Stimulated activated CD4-positive, alpha-beta T cell treated with anti-CD3 and anti-CD28 coated beads, Interleukin-2, amount 100 ng/mL, for 48 hours (primary cell): ENCODE measurements around the gene PANK2.
"Not testable (repeated sequence)": the region's sequence is repeated elsewhere in the genome, so short reads cannot be mapped to it uniquely, and the experiment has no call there.

Experiments
- DNase-seq, 2 donors: peaks; one replicate each; pipeline ENCODE4 v3.0.0-alpha.2; 2020

PANK2 gene

GRCh38 chr20:3930265-3931206, 41.3 kb downstream of the PANK2 start:
- no peak for DNase-seq

DNA sequence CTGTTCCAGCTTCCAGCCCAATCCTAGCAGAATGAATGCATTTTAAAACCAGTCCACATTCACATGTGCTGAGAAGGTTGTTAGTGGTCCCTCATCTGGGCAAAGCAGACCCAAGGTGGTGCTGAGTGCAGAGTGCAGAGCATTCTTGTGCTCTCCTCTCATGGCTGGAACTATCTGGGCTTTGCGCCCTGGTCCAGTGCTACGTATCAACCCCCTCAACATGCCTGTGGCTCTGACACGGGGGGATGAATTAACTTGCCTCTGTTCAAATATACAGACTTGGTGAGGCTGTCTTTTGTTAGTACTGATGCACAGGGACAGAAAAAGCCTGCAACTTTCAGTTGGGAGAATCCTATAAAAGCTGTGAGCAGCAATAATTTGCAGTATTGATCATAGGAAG, 42.5 kb downstream of the PANK2 start:
- no peak for DNase-seq

GRCh38 chr20:3932277-3932676, 43.1 kb downstream of the PANK2 start:
- DNase-seq = no peak

DNA sequence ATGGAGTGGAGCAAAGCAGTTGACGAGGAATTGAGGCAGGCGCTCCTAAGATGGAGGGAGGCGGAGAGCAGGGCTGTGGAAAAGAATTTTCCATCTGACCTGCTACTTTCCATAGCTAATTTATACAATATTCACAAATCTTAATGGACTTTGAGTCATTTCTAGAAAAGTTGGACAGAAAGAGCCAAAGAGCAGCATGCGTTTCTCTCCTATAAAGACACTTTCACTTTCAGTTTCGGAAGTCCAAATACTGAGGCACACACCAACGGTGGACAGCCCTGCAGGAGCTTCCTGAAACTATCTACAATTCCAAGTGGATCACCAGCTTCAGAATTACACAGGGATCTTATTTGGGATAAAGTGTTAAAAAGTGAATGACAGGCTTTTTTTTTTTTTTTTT, 43.5 kb downstream of the PANK2 start:
- DNase-seq = no peak

GRCh38 chr20:3933218-3933617, 44.0 kb downstream of the PANK2 start:
- DNase-seq = no peak

DNA sequence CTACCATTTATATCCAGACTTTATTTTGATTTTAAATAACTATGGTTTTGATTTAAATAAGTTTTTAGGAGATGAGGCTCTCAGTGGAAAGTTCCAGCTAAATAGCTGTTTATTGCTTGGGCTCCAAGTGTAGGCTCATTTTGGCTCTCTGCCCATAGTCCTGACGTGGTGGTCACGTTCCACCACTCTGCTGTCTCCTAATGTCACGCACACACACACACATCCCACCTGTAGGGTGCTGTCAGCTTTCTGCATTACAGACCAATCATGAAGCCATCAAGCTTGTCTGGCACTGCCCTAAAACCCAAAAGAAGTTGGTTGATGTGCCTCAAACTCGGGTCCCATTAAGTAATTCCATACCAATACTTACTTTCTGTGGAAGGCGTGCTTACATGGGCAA, 45.4 kb downstream of the PANK2 start:
- no peak for DNase-seq

- DNase-seq = no peak
Observed at GRCh38 chr20:3935295-3935955, 46.2 kb downstream of the PANK2 start.

GRCh38 chr20:3935956-3936340, 46.8 kb downstream of the PANK2 start:
- no peak for DNase-seq

- no peak for DNase-seq
Observed at GRCh38 chr20:3937618-3938017, 48.4 kb downstream of the PANK2 start.

GRCh38 chr20:3940905-3941304, 51.7 kb downstream of the PANK2 start:
- no peak for DNase-seq

DNA sequence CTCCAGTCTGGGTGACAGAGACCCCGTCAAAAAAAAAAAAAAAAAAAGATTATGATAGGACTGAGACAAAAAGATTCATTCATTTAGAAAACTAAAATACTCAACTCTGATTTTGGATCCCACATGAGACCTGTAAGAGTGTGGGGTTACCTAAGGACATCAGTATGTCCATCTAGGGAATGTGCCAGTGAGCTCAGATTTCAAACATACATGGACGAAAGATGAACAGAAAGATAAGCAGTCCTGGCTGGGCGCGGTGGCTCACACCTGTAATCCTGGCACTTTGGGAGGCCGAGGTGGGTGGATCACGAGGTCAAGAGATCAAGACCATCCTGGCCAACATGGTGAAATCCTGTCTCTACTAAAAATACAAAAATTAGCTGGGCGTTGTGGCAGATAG, 57.5 kb downstream of the PANK2 start:
- not testable (repeated sequence) for DNase-seq

DNA sequence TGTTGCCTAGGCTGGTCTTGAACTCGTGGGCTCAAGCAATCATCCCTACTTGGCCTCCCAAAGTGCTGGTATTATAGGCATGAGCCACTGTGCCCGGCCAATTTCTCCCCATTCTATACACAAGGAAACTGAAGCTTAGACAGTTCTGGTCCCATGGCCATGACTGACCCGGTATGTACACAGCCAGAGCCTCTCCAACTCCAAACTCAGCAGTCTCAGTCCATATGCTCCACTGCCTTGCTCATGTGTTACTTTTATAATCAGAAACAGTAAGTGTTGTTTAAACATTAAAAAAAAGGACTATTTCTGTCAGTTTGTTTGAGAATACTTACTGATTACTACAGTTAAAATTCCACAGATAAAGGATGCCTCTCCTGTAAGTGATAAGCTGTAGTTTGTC, 75.5 kb downstream of the PANK2 start:
- no peak for DNase-seq

GRCh38 chr20:3966571-3966970, 77.4 kb downstream of the PANK2 start:
- no peak for DNase-seq

- DNase-seq = no peak
Observed at GRCh38 chr20:3970016-3970415, 80.8 kb downstream of the PANK2 start.

GRCh38 chr20:3971145-3971544, 82.0 kb downstream of the PANK2 start:
- no peak for DNase-seq

GRCh38 chr20:3972161-3972560, 83.0 kb downstream of the PANK2 start:
- no peak for DNase-seq

- DNase-seq = not testable (repeated sequence)
Observed at GRCh38 chr20:3972631-3973030, 83.4 kb downstream of the PANK2 start.

GRCh38 chr20:3973705-3974104, 84.5 kb downstream of the PANK2 start:
- DNase-seq = no peak

DNA sequence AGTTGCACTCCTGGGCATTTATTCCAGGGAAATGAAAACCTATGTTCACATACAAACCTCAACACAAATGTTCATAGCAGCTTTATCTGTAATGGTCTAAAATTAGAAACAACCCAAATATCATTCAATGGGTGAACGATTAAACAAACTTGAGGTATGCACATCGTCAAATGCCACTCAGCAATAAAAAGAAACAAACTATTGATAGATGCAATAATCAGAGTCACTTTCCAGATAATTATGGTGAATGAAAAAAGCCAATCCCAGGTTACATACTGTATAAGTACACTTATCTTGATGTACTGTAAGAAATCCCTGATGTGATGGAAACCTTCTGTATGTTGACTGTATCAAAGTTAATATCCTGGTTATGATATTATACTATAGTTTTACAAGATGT, 87.3 kb downstream of the PANK2 start:
- no peak for DNase-seq
